HG03159 (cell line): ENCODE results near the gene GRIP2.

ENCODE experiments used
- ATAC-seq: cut with Tn5 transposase; IDR thresholded peaks from one replicate; pipeline ENCODE4 v1.9.1; 2021; ENCODE audit warnings: mild to moderate bottlenecking, moderate library complexity; ENCODE audit not compliant: unreplicated experiment

GRIP2 gene

DNA sequence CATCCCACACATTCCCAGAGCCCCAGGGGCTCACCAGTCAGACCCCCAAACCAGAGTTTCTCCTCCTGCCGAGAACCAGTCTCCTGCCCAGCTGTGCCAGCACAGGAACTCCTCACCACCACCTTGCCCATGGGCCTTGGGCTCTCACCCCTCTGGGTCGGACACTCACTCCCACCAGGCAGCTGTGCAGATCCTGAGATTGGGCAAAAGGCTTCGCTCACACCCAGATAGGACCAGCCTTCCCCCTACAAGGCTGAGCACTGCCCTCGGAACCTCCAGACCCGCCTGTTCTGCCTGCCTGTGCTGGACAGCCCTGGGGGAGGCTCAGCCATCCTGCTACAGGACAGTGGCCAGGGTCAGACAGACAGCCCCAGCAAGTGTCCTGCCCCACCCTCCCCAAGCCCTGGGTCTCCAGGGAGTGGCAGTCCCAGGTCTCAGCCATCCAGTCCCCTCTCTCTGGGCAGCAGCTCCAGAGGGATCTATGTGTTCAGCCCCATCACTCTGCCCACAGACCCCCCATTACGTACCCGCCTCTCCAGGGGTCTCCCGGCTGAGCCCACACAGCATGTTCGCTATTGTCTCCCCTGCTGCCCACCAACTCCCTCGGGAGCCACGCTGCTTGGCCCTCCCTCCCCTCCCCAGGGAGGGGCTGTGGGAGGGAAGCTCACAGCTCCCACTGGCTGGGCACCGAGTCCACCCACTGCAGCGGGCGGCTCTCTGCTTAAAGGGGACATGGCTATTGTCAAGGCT, at the start of gene GRIP2:
TSS of gene GRIP2 (minus strand) at position 601 of the 750 bp plus-strand sequence. CDS start at position 567, 34 bp downstream.
- ATAC-seq: no peak

DNA sequence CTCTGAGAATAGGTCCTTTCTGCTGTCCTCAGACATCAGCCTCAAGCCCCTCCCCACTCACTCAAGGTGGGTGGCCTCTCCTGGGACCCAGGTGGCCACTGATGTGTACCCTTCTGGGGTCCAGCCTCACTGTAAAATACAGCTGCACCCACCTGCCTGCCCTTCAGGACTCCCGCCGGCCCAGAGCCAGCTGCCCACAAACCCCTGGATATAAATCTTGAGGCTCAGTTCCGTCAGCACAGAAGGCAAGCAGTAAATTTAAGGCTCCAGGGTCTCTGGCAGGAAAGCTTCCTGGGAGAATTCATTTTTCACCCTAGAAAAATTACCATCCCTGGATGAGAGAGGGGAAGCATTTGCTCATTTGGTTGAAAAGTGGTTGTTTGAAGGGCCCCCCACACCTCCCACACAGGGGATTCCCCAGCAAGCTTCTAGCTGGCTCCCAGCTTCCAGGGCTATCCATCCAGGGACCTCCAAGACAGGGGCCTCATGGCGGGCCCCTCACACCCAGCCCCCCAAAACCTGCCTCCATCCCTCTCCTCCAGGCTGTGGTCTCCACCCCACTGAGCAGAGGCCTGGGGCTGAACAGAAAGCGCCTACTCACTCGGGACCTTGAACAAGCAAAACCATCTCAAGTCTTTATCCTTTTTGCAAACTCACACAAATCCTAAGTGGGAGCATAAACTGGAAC, 48.4 kb upstream of the GRIP2 start:
- no peak for ATAC-seq

DNA sequence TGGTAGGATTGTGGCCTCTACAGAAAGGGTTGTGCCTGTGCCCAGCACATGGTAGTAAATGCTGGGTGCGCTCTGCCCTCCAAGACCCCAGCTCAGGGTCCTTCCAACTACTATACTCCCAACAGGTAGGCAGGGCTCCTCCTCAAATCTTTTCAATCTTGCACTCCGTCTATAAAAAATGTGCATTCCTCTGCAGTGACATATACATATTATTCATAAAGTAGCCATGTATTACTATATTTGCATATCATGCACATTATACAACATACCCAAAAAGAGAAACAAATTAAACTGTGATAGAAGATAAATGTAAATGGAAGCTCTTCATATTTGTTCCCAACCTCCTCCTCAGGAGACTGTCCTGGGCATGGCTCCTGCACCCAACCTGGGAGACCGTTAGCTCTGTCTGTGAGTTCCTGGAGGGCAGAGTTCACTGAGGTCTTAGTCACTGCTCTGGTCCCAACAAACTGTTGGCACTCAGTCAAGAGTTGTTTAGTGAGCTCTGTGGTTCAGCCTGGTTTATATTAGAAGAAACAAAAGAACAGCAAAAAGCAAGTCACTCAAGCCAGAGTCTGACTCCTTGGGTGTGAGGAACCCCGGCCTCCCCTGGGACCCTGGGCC, 47.7 kb upstream of the GRIP2 start:
- no peak for ATAC-seq

DNA sequence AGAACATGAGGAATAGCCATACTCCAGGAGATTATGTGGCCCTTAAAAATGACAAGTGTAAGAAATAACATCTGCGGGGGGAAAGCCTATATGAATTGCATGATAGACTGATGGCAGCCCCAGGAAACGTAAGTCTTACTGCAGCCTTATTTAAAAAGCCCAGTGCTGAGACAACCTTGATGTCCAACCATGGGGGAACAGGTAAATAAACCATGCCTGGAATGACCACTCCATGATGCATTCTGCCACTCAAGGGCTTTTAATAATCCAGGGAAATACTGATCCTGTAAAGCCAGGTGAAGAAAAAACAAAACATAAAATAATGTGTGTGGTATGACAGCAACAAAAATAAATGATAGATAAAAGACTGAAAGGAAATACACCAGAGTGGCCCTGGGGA, 46.5 kb upstream of the GRIP2 start:
- no peak for ATAC-seq

DNA sequence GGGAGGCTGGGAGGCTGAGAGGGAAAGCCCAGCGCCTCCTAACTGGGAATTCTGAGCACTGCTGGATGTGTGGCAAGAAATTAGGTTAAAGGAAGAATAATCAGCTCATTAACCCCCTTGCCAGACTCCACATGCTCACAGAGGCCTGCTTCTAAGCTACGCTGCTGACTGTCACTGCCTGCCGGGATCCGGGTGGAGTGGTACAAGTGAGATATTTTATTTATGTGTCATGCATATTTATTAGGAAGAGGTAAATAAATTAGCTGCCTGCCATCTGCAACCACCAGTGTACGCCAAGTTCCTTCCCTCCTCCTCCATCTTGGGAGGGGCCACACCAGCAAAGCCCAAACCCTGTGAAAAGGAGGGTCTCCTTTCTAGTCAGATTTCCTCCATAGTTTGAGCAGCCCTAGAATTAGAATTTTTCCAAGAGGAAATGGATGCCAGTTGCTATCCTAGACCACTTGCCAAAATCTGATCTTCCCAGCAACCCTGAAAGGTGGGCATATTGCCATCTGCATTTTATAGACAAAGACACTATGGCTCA, 43.5 kb upstream of the GRIP2 start:
- no peak for ATAC-seq

DNA sequence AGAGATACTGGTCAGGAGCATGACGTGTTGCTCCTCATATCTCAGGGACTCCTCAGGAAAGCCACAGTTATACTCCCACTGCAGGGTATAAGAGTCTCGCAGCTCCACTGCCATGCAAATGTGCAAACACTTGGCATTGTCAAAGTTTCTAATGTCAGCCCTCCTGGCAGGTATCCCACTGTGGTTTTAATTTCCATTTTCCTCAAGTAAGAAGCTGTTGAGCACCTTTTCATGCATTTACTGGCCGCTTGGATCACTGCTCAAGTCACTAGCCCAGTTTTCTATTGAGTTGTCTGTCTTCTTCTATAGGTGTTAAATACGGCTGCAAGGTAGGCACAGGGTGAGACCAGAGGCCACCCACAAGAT, 41.9 kb upstream of the GRIP2 start:
- no peak for ATAC-seq

DNA sequence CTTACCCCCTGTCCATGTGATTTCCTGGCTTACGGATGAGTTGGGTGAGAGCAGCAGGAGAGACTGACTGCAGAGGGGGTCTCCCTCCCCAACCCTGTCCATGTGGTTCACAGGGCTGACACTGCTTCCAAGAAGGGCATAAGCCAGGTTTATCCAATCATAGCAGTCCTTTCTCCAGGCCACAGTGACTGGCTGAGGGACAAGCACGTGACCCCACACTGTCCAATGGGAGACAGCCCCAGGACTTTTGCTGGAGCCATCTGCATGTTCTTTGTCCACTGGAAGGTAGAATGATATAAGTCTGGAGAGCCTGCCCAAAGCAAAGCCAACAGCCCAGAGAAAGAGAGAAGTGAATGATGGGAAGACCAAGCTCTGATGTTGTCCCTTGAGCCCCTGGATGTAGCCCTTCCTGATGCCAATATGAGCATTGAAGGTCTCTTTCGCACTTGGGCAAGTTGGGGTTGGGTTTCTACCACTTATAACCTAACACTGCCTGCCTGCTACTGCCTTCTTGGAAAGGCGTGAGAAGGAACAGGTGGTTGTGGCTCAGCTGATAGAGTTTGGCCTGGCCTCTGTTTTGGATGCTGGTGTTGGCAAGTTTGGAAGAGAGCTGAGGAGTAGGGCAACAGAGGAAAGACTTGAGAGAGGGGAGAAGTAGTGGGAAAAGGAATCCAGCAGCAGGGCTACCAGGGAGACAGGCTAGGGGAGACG, 41.3 kb upstream of the GRIP2 start:
- ATAC-seq: no peak

DNA sequence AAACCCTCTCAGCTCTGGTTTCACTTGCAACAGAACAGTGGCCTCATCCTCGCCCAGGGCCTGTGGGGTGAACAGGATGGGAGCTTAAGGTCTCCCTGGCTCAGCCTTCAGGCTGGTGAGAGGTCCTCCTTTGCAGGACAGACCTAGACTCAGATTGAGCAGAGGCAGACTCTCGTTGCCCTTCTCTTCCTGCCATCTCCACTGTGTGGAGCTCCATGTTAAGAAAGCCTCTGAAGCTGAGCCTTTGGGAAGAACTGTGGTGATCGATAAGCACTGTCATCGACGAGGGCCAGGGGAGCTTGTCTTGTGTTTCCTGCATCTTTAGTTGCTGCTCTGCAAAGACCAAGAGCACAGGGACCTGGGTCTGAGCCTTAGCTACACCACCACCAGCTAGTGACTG, 37.8 kb upstream of the GRIP2 start:
- ATAC-seq: no peak

DNA sequence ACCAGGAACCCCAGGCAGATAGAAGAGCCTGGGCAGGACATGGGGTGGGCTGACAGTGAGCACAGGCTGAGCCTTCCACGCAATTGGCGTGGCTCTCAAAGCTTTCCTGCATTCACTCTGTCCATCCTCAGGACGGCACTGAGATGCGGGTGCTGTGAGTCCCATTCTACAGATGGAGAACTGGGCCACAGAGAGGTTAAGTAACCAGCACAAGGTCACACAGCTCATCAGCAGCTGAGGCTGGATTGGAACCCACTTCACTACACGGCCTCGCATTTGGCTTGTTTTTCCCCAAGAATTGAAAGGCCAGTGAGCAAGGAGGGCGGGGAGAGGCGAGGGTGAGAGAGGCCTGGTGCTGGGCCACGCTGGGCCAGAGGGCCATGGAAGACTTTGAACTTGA, 36.0 kb upstream of the GRIP2 start:
- no peak for ATAC-seq

DNA sequence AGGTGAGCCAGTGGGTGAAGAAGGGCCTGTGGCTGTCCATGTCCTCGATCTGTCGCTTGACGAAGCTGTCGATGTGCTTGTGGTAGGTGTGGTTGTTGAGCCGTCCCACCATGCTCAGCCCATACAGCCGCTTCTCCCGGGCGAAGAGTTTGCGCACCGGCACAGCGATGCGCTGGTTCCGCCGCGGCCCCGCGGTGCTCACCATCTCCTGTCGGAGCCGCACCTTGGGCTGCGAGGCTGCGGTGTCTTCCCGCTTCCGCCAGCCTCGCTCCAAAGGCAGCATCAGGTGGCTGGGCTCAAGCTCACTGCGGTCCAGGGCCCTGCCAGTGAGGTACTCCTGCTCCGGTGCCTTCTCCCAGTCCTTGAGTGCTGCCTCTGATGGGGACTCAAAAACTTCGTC, 34.0 kb upstream of the GRIP2 start:
- no peak for ATAC-seq

DNA sequence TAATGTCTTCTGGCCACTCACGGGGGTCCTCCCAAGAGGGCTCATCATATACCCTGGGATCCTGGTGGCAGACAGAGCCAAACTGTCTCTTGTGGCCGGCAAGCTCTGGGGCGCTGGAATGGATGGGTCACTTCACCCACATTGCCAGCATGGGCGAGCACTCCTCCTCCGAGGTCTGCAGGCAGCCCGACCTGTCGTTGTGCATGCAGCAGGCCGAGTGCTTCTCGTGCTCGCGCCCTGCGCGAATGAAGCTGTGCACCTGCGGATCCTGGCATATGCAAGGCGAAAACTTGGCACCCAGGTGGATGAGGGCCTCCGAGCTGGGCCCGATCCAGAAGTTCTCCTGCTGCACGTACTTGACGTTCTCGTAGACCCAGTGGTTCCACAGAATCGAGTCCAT, 33.6 kb upstream of the GRIP2 start:
- ATAC-seq: no peak

DNA sequence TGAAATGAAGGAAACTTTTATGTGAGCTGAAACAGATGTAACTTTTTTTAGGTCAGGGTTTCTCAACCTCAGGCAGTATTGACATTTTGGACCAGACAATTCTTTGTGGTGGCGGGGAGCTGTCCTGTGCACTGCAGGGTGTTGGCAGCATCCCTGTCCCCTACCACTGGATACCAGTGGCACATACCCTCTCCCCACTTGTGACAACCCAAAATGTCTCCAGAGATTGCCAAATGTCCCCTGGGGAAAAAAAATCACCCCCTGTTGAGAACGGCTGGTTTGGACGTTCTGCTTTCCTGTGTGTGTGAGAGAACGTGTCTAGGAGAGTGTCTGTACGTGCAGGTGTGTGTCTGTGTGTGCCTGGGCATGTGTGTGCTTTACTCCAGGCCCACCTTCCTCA, 30.7 kb upstream of the GRIP2 start:
- no peak for ATAC-seq

DNA sequence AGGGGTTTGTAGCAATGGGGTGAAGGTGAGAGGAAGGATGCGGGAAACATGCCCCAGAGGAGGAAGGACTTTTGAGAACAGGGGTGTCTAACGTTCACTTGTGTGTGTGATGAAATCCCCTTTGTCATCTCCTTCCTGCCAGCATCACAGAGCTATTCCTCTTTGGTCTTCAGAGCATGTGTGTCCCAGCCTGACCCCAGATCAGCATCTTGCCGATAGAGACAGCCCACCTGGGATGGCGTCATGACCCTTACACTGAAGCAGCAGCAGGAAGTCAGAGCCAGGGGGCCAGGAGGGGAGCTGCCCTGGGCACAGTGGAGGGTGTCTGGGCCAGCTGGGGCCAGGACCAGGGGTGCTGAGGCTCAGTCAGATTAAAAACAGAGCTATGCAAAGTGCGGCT, 29.9 kb upstream of the GRIP2 start:
- no peak for ATAC-seq

DNA sequence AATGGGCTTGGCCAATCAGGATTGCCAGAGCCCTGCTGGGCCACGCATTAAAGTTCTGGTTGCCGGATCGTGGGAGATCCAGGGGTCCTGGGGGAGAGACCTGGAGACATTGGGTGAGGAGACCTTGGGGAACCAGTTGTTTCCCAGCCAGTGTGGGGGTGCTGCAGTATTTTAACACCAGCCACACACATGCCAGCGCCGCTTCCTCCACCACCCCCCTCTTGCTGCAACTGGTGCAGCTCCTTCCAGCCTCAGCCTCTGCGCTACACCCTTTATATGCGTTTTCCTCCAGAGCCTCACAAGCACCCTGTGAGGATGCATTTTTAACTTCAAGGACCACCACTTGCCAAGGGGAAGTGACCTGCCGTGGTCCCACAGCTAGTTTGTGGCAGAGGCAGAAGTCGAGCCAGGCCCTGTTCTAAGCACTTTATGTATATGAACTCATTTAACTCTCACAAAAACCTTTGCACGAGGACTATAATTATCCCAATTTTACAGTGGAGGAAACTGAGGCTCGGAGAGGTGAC, 29.4 kb upstream of the GRIP2 start:
- ATAC-seq: no peak

DNA sequence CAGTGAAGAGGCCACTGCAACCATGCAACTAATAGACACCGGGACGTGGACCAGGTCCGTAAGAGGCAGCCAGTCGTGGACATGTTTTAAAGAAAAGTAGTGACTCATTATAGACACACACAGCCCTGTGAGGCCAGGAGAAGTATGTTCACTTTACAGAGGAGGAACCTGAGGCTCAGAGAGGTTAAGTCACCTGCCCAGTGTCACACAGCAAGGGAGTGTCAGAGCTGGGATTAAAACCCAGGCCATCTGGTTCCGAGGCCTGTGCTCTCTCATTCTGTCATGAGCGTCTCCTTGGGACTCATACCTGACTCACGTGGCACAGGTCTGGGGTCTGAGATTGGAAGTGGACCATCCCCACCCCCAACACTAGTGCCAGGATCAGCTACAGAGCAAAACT, 28.1 kb upstream of the GRIP2 start:
- ATAC-seq: no peak

DNA sequence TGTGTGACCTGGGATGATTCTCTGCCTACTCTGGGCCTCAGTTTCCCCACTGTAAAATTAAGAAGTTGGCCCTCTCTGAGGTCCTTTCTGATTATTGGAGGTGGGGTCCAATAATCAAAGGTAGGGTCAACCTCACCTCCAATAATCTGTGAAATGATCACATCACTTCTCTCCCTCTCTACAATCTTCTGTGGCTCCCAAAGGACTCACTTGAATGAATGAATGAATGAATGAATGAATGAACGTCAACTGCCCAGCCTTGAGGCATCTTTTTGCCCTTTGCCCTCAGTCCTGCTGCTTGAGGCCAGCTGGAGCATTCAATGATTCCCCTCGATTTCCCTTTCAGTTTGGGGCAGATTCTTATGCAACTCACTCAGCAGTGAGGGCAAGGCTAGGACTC, 26.7 kb upstream of the GRIP2 start:
- no peak for ATAC-seq

DNA sequence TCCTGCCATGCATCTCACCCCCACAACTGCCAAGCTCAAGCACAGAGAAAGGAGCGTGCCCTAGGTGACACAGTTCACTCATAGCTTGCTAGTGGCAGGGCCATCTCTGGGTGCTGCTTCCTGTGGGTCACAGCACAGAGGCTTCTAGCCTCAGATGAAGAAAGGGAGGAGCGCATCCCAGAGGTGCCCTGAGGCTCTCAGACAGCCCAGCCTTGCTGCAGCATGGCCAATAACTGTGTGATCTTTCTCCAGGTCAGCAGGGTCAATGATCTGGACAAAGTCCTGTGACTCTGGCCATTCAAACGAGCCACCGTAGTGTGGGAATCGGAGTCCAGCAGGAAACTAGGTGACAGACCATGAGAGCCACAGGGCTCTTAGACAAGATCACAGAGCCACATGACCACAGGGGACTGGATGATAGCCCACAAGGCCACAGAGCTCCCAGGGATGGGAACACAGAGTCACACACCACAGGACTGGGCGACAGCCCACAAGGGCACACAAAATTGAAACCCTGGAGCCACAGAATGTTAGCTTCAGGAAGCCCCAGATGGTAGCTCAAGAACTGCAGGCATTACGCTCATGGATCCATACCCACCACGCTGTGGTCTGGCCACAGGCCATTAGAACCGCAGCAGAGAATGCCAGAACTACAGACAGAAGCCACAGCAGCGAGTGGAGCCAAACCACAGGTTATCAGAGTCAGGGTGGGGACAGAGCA, 25.9 kb upstream of the GRIP2 start:
- ATAC-seq: no peak

DNA sequence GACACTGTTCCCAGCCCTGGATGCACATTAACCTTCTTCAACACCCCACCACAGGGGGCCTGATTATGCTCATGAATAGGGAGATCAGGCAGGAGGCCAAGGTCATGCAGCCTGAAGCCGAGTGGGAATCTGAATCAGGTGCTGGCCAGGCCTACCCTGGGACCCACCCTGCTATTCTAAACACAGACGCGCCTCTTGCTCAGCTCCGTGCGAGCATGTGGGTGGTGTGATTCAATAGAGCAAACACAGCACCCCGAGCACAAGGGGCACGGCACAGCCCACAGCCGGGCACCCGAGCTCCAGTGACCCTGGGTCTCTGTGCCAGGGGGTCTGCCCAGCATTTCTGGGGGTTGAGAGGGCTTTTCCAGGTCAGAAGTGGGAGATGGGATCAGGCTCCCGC, 24.6 kb upstream of the GRIP2 start:
- no peak for ATAC-seq

DNA sequence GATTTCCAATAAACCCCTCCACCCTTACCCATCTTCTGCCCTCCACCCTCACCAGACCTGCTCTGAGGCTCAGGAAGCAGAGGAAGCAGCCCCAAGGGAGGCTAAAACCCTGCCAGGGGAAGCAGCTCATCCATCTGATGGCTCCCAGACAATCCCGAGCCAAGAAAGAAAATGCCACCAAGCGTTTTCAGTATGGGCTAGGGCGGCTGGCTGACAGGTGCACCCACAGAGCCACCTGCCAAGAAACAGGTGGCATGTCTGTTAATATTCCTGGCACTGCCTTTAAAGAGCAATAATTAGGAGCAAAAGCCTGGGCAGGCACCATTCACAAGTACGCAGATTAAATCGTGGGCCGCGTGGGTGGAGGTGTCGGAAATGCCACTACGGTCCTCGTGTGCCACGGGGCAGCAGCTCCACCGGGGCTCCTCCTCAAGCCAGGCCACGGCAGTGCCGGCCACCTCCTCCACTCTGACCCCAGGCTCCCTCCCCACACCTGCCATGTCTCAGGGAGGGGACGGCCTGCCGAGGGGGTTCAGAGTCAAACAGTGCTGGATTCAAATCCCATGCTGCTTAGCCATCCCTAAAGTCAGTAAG, 23.9 kb upstream of the GRIP2 start:
- no peak for ATAC-seq
